Hepatocyte (in vitro differentiated cells): ENCODE results near the gene CAMLG. TPM values are rescaled to one million over a fixed set of nuclear protein-coding genes. Genes with fewer than 3 reads are reported as not detected.

Experiments
- DNase-seq: peaks from one replicate; pipeline ENCODE4 v3.0.0-alpha.2; 2016; ENCODE audit warnings: low spot score
- H2AFZ ChIP-seq: fragments of 200-600 bp; sonication (generic); 2 replicates; pipeline ENCODE4 v1.6.0; 2016; ENCODE audit warnings: antibody characterized with exemption, mild to moderate bottlenecking
- H3K27ac ChIP-seq: fragments of 200-600 bp; sonication (generic); 2 replicates; pipeline ENCODE4 v1.5.1; 2016; ENCODE audit warnings: mild to moderate bottlenecking
- H3K27me3 ChIP-seq: fragments of 200-600 bp; sonication (generic); 2 replicates; pipeline ENCODE4 v1.6.1; 2016
- H3K36me3 ChIP-seq: fragments of 200-600 bp; sonication (generic); replicated peaks from 2 replicates; pipeline ENCODE4 v1.5.1; 2016; ENCODE audit warnings: low read depth; ENCODE audit not compliant: insufficient read depth
- H3K4me1 ChIP-seq: fragments of 200-600 bp; sonication (generic); 2 replicates; pipeline ENCODE4 v1.5.1; 2016; ENCODE audit warnings: mild to moderate bottlenecking, moderate library complexity; ENCODE audit not compliant: insufficient read depth
- H3K4me2 ChIP-seq: fragments of 200-600 bp; sonication (generic); 2 replicates; pipeline ENCODE4 v1.6.0; 2016
- H3K4me3 ChIP-seq: fragments of 200-600 bp; sonication (generic); 2 replicates; pipeline ENCODE4 v1.5.1; 2016; ENCODE audit warnings: mild to moderate bottlenecking
- H3K79me2 ChIP-seq: fragments of 200-600 bp; sonication (generic); 2 replicates; pipeline ENCODE4 v1.6.0; 2017; ENCODE audit warnings: mild to moderate bottlenecking
- H3K9me2 ChIP-seq: fragments of 200-600 bp; sonication (generic); replicated peaks from 2 replicates; pipeline ENCODE4 v1.6.0; 2017; ENCODE audit warnings: mild to moderate bottlenecking; ENCODE audit not compliant: insufficient read depth
- H3K9me3 ChIP-seq: fragments of 200-600 bp; sonication (generic); 2 replicates; pipeline ENCODE4 v1.5.1; 2016; ENCODE audit warnings: low read depth, mild to moderate bottlenecking
- H4K20me1 ChIP-seq: fragments of 200-600 bp; sonication (generic); 2 replicates; pipeline ENCODE4 v1.6.0; 2016; ENCODE audit warnings: mild to moderate bottlenecking; ENCODE audit not compliant: insufficient read depth, poor library complexity, severe bottlenecking
- EZH2 ChIP-seq: fragments of 200-600 bp; sonication (generic); IDR thresholded peaks from 2 replicates; pipeline ENCODE4 v1.6.1; 2016; ENCODE audit warnings: antibody characterized with exemption, mild to moderate bottlenecking, borderline replicate concordance
- EZH2phosphoT487 ChIP-seq: fragments of 200-600 bp; sonication (generic); IDR thresholded peaks from one replicate; pipeline ENCODE4 v1.6.1; 2018; ENCODE audit warnings: antibody characterized with exemption, mild to moderate bottlenecking, low read depth, moderate library complexity; ENCODE audit not compliant: unreplicated experiment, severe bottlenecking
- WGBS: methylation state at CpG from one replicate; pipeline ENCODE4 v1.1.6; 2016; ENCODE audit warnings: low lambda C conversion rate; ENCODE audit errors: missing lambda C conversion rate; 5-methylcytosine and 5-hydroxymethylcytosine counted together
- polyA plus RNA-seq: library from polyadenylated mRNA; unstranded; fragments of >200 nt; fragmentation: Nextera tagmentation; extraction: Ambion mirVana; gene quantifications from 2 replicates; pipeline ENCODE4 v1.2.1, GENCODE V29; 2016
- total RNA-seq: library from RNA; depleted of rRNA; stranded (reverse); fragments of >200 nt; gene quantifications from 2 replicates; pipeline ENCODE4 v1.2.3, GENCODE V29; 2014
- TF ChIP-seq, protein P1 (sequence below): fragments of 200-600 bp; sonication (generic); IDR thresholded peaks from 2 replicates; pipeline ENCODE4 v1.5.1; 2016; ENCODE audit warnings: antibody characterized with exemption, mild to moderate bottlenecking; ENCODE audit not compliant: poor library complexity

CAMLG gene
- total and polyA plus RNA-seq, 2 experiments from 2014 or later = 33.8 to 37.1 TPM

DNA sequence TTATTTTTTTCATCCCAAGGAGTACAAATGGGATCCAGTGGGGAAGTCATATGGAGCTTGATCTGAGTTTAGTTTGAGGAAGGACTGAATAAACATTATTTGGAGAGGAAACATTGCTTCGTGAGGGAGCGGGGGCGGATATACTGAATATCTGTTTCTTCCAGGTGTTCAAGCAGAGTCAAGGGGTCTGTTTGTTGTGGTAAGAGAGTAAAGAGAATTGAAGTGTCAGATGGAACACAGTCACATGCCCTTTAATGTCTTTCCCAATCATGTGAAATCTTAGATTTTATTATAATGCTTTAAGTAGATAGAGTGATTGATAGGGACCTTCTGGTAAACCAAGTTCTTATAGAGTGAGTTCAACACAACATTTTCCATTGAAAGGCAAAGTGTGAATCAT is 53.9 kb downstream of the CAMLG start:
- 95% methylated on average over 3 of the region's 3 CpGs for WGBS
- H3K36me3 ChIP-seq = no peaks in the 10 kb centered on the region
- no peak for TF ChIP-seq EZH2
- TF ChIP-seq EZH2phosphoT487 = no peak
- TF ChIP-seq, protein P1, sequence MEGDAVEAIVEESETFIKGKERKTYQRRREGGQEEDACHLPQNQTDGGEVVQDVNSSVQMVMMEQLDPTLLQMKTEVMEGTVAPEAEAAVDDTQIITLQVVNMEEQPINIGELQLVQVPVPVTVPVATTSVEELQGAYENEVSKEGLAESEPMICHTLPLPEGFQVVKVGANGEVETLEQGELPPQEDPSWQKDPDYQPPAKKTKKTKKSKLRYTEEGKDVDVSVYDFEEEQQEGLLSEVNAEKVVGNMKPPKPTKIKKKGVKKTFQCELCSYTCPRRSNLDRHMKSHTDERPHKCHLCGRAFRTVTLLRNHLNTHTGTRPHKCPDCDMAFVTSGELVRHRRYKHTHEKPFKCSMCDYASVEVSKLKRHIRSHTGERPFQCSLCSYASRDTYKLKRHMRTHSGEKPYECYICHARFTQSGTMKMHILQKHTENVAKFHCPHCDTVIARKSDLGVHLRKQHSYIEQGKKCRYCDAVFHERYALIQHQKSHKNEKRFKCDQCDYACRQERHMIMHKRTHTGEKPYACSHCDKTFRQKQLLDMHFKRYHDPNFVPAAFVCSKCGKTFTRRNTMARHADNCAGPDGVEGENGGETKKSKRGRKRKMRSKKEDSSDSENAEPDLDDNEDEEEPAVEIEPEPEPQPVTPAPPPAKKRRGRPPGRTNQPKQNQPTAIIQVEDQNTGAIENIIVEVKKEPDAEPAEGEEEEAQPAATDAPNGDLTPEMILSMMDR = no peak
- H3K4me1 ChIP-seq = no peaks in the 10 kb centered on the region
- no peak for DNase-seq
- no peaks in the 10 kb centered on the region for H3K27me3 ChIP-seq
- H3K4me3 ChIP-seq = no peak overlapping the region
- no peaks in the 10 kb centered on the region for H3K9me3 ChIP-seq
- H3K79me2 ChIP-seq = no peaks in the 10 kb centered on the region
- no peak overlapping the region for H3K4me2 ChIP-seq
- H4K20me1 ChIP-seq = no peaks in the 10 kb centered on the region
- no peak overlapping the region for H3K27ac ChIP-seq
- no peaks in the 10 kb centered on the region for H3K9me2 ChIP-seq
- no peak overlapping the region for H2AFZ ChIP-seq

DNA sequence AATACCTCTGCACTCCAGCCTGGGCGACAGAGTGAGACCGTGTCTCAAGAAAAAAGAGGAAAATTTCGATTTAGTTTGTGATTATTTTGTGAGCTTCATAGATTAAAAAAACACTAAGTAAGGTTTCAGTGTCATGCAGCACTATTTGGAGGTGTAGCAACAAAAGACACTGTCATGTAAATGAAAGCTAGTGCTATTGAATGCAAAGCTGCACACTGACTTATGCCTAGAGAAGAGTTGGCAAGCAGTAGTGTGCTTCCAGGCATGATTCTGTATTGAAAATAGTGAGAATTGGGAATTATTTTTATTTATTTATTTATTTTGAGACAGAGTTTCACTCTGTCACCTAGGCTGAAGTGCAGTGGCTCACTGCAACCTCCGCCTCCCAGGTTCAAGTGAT is 54.8 kb downstream of the CAMLG start:
- H3K4me1 ChIP-seq = no peaks in the 10 kb centered on the region
- H3K36me3 ChIP-seq = no peaks in the 10 kb centered on the region
- H3K79me2 ChIP-seq = no peaks in the 10 kb centered on the region
- no peak overlapping the region for H3K27ac ChIP-seq
- H4K20me1 ChIP-seq = no peaks in the 10 kb centered on the region
- DNase-seq = no peak
- H3K4me3 ChIP-seq = no peak overlapping the region
- H3K9me2 ChIP-seq = no peaks in the 10 kb centered on the region
- TF ChIP-seq, protein P1 = no peak
- TF ChIP-seq EZH2 = no peak
- no peak for TF ChIP-seq EZH2phosphoT487
- 92% methylated on average over 4 of the region's 4 CpGs for WGBS
- no peaks in the 10 kb centered on the region for H3K27me3 ChIP-seq
- H3K9me3 ChIP-seq = no peaks in the 10 kb centered on the region
- no peak overlapping the region for H3K4me2 ChIP-seq
- H2AFZ ChIP-seq = no peak overlapping the region

GRCh38 chr5:134794082-134794481 is 55.7 kb downstream of the CAMLG start:
- DNase-seq = no peak
- Histone ChIP-seq H3K27me3 (no peaks in the 10 kb centered on the region), H3K4me2 (no peak overlapping the region), H2AFZ (no peak overlapping the region), H3K4me1 (no peaks in the 10 kb centered on the region), H3K9me2 (no peaks in the 10 kb centered on the region), H3K27ac (no peak overlapping the region), H3K36me3 (no peaks in the 10 kb centered on the region), H3K79me2 (no peaks in the 10 kb centered on the region), H3K9me3 (no peaks in the 10 kb centered on the region), H3K4me3 (no peak overlapping the region), H4K20me1 (no peaks in the 10 kb centered on the region)
- TF ChIP-seq, protein P1 = no peak
- TF ChIP-seq EZH2phosphoT487 (no peak), EZH2 (no peak)
- 66% methylated on average over 2 of the region's 2 CpGs for WGBS

GRCh38 chr5:134794819-134795218 is 56.5 kb downstream of the CAMLG start:
- H3K4me2 ChIP-seq = no peak overlapping the region
- no peak overlapping the region for H2AFZ ChIP-seq
- TF ChIP-seq EZH2phosphoT487 (no peak), EZH2 (no peak)
- TF ChIP-seq, protein P1 = no peak
- no peak for DNase-seq
- no peak overlapping the region for H3K4me3 ChIP-seq
- H3K4me1 ChIP-seq = no peaks in the 10 kb centered on the region
- H4K20me1 ChIP-seq = no peaks in the 10 kb centered on the region
- no peaks in the 10 kb centered on the region for H3K36me3 ChIP-seq
- no peaks in the 10 kb centered on the region for H3K9me2 ChIP-seq
- 95% methylated on average over 8 of the region's 8 CpGs for WGBS
- no peaks in the 10 kb centered on the region for H3K79me2 ChIP-seq
- H3K9me3 ChIP-seq = no peaks in the 10 kb centered on the region
- no peaks in the 10 kb centered on the region for H3K27me3 ChIP-seq
- H3K27ac ChIP-seq = no peak overlapping the region
